Measurements from ENCODE around the gene SPACA4. TPM values are rescaled to one million over a fixed set of nuclear protein-coding genes. Genes with fewer than 3 reads are reported as not detected.

The SPACA4 gene
- total and polyA plus RNA-seq, 9 of the 15 experiments (the other 6 are each of a cell fraction or from before 2014, with no cell fraction given), result not detected

DNA sequence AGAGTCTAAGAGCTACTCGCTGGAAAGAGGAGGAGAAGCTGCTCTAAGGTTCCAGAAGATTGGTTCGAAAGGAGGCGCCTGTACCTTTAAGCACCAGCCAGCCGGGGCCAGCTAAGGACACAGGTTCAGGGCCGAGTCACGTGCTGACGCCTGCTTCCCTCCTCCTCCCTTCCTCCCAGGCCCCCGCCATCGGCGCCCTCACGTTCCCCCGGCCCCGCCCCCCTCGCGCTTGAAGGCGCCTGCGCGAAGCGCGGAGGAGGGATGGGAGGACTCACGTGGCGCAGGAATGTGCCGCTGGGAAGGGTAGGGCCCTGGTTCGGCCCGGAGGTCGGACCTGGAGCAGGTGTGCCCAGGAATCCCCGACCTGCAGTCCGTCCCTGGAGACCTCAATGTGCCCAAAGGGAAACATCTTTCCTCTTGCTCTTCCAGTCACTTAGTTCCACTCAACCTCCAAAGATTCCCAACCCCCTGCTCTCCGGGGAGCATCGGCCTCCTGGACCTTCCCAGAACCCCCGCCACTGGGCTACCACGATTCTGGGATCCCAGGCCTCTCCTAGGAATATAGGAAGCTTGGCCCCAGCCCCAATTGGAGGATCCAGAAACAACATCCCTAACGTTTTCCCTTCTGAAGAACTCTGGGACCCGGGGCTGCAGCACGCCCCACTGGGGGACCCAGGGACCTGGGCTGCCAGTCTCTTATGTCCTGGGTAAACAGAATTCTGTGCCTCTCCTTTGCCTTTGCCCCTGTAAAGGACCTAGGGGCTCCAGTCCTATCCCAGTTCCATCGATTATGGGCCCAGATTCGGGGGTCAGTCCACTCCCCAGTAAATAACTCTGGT lies 28.1 kb downstream of the SPACA4 start:
- Histone ChIP-seq H3K4me1 (replicated peaks in 1 of 2; ENCODE audit: control insufficient read depth in 2 of 2, insufficient read depth in 2 of 2, low read length in 2 of 2) (peaks cover 44 to 86% of the 10 kb centered on the region in 2 experiments), H3K4me2 (ENCODE audit: insufficient read depth, low read length) (peak overlapping the region; percentile 88), H2AFZ (ENCODE audit: low read depth, low read length) (peak overlapping the region; percentile 86), H3K9ac (ENCODE audit: insufficient read depth in 1 of 2, low read depth in 2 of 2, low read length in 2 of 2) (peak overlapping the region; percentile 79 to 89), H3K4me3 (peak overlapping the region; percentile 51), H3K79me2 (ENCODE audit: control insufficient read depth, insufficient read depth, low read length) (peaks cover 23% of the 10 kb centered on the region; the same call in 2 of the 3 replicates), H4K20me1 (replicated peaks; ENCODE audit: control insufficient read depth, insufficient read depth, low read length) (0 out of 2 replicates have a peak, but pooled peaks cover 4% of the 10 kb centered on the region), H3K36me3 (ENCODE audit: control insufficient read depth, insufficient read depth, low read length) (no peaks in the 10 kb centered on the region; the same call in 2 of the 3 replicates), H3K9me1 (ENCODE audit: control insufficient read depth, insufficient read depth, low read length) (peaks cover 4% of the 10 kb centered on the region), H3K9me3 (replicated peaks; ENCODE audit: control insufficient read depth, insufficient read depth, low read depth, low read length) (no peaks in the 10 kb centered on the region), H3K27ac (ENCODE audit: extremely low read depth, low read depth, low read length) (peak overlapping the region; percentile 88), H3K27me3 (ENCODE audit: control insufficient read depth in 2 of 2, insufficient read depth in 2 of 2, low read length in 2 of 2) (no peaks in the 10 kb centered on the region)
- 2% methylated on average over 30 of the region's 37 CpGs for WGBS (ENCODE audit: insufficient coverage, low coverage, missing lambda C conversion rate)
- BruUV-seq (replicated peaks), result TSS peak; percentile 82
- ChIA-PET CTCF (ENCODE audit: low intra/inter-chr PET ratio) (interaction anchor here (0.7 kb wide), 1 partner anchor 129 kb away, joined by 4 read pairs; no protein-coding TSS in a partner anchor), POLR2A (interaction anchor here (0.6 to 2.4 kb wide), 7 partner anchors 10 to 330 kb away, joined by 3 to 13 read pairs (median 4); partner anchors contain the start of gene DHDH)
- peak; percentile 79 for FAIRE-seq
- in situ Hi-C loops (cut with MboI), result no loop called here
- intact Hi-C loops (cut with micrococcal nuclease), result no loop called here
- ATAC-seq, result peak; percentile 61
- peak; percentile 82 to 98 (median 86) for DNase-seq (ENCODE audit: extremely low read depth in 1 of 4, low spot score in 3 of 4)
- TF ChIP-seq, protein P1, sequence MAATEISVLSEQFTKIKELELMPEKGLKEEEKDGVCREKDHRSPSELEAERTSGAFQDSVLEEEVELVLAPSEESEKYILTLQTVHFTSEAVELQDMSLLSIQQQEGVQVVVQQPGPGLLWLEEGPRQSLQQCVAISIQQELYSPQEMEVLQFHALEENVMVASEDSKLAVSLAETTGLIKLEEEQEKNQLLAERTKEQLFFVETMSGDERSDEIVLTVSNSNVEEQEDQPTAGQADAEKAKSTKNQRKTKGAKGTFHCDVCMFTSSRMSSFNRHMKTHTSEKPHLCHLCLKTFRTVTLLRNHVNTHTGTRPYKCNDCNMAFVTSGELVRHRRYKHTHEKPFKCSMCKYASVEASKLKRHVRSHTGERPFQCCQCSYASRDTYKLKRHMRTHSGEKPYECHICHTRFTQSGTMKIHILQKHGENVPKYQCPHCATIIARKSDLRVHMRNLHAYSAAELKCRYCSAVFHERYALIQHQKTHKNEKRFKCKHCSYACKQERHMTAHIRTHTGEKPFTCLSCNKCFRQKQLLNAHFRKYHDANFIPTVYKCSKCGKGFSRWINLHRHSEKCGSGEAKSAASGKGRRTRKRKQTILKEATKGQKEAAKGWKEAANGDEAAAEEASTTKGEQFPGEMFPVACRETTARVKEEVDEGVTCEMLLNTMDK (IDR thresholded peaks at IDR 0.05; ENCODE audit: borderline replicate concordance, insufficient read depth, low read depth, low read length, poor library complexity, severe bottlenecking), result no peak
- TF ChIP-seq NCOR1 (IDR thresholded peaks at IDR 0.05) (peak; percentile 92), SREBF1 (IDR thresholded peaks at IDR 0.05; ENCODE audit: borderline replicate concordance, low read depth, low read length) (no peak), HNRNPK (IDR thresholded peaks at IDR 0.05; ENCODE audit: low read depth, low read length, poor library complexity, severe bottlenecking) (no peak), PTTG1 (tag; IDR thresholded peaks at IDR 0.05; ENCODE audit: low read depth) (no peak)
- TF ChIP-seq, protein P2, sequence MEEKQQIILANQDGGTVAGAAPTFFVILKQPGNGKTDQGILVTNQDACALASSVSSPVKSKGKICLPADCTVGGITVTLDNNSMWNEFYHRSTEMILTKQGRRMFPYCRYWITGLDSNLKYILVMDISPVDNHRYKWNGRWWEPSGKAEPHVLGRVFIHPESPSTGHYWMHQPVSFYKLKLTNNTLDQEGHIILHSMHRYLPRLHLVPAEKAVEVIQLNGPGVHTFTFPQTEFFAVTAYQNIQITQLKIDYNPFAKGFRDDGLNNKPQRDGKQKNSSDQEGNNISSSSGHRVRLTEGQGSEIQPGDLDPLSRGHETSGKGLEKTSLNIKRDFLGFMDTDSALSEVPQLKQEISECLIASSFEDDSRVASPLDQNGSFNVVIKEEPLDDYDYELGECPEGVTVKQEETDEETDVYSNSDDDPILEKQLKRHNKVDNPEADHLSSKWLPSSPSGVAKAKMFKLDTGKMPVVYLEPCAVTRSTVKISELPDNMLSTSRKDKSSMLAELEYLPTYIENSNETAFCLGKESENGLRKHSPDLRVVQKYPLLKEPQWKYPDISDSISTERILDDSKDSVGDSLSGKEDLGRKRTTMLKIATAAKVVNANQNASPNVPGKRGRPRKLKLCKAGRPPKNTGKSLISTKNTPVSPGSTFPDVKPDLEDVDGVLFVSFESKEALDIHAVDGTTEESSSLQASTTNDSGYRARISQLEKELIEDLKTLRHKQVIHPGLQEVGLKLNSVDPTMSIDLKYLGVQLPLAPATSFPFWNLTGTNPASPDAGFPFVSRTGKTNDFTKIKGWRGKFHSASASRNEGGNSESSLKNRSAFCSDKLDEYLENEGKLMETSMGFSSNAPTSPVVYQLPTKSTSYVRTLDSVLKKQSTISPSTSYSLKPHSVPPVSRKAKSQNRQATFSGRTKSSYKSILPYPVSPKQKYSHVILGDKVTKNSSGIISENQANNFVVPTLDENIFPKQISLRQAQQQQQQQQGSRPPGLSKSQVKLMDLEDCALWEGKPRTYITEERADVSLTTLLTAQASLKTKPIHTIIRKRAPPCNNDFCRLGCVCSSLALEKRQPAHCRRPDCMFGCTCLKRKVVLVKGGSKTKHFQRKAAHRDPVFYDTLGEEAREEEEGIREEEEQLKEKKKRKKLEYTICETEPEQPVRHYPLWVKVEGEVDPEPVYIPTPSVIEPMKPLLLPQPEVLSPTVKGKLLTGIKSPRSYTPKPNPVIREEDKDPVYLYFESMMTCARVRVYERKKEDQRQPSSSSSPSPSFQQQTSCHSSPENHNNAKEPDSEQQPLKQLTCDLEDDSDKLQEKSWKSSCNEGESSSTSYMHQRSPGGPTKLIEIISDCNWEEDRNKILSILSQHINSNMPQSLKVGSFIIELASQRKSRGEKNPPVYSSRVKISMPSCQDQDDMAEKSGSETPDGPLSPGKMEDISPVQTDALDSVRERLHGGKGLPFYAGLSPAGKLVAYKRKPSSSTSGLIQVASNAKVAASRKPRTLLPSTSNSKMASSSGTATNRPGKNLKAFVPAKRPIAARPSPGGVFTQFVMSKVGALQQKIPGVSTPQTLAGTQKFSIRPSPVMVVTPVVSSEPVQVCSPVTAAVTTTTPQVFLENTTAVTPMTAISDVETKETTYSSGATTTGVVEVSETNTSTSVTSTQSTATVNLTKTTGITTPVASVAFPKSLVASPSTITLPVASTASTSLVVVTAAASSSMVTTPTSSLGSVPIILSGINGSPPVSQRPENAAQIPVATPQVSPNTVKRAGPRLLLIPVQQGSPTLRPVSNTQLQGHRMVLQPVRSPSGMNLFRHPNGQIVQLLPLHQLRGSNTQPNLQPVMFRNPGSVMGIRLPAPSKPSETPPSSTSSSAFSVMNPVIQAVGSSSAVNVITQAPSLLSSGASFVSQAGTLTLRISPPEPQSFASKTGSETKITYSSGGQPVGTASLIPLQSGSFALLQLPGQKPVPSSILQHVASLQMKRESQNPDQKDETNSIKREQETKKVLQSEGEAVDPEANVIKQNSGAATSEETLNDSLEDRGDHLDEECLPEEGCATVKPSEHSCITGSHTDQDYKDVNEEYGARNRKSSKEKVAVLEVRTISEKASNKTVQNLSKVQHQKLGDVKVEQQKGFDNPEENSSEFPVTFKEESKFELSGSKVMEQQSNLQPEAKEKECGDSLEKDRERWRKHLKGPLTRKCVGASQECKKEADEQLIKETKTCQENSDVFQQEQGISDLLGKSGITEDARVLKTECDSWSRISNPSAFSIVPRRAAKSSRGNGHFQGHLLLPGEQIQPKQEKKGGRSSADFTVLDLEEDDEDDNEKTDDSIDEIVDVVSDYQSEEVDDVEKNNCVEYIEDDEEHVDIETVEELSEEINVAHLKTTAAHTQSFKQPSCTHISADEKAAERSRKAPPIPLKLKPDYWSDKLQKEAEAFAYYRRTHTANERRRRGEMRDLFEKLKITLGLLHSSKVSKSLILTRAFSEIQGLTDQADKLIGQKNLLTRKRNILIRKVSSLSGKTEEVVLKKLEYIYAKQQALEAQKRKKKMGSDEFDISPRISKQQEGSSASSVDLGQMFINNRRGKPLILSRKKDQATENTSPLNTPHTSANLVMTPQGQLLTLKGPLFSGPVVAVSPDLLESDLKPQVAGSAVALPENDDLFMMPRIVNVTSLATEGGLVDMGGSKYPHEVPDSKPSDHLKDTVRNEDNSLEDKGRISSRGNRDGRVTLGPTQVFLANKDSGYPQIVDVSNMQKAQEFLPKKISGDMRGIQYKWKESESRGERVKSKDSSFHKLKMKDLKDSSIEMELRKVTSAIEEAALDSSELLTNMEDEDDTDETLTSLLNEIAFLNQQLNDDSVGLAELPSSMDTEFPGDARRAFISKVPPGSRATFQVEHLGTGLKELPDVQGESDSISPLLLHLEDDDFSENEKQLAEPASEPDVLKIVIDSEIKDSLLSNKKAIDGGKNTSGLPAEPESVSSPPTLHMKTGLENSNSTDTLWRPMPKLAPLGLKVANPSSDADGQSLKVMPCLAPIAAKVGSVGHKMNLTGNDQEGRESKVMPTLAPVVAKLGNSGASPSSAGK (IDR thresholded peaks at IDR 0.05), result peak; percentile 88
